Uterus (tissue), 4 donors: Measurements from ENCODE around the gene ABLIM2. TPM values are rescaled to one million over a fixed set of nuclear protein-coding genes. Genes with fewer than 3 reads are reported as not detected.
"Not testable (repeated sequence)": the region's sequence is repeated elsewhere in the genome, so short reads cannot be mapped to it uniquely, and the experiment has no call there.

ENCODE experiments used
- DNase-seq, 2 donors: peaks; one replicate each; pipeline ENCODE4 v3.0.0-alpha.2; 2019 to 2020
- H3K27ac ChIP-seq, 2 donors: fragments of 200-600 bp; sonication (generic); 1 replicate in 1 of 2; 2 replicates in 1 of 2; pipeline ENCODE4 v1.5.1; 2016 to 2018
- H3K27me3 ChIP-seq, 2 donors: fragments of 200-600 bp; sonication (generic); one replicate each; pipeline ENCODE4 v1.5.1; 2018 to 2019; ENCODE audit warnings: control low read depth in 1 of 2
- H3K36me3 ChIP-seq, 2 donors: fragments of 200-600 bp; sonication (generic); one replicate each; pipeline ENCODE4 v1.5.1; 2019; ENCODE audit warnings: control low read depth in 1 of 2
- H3K4me1 ChIP-seq, 2 donors: fragments of 200-600 bp; sonication (generic); one replicate each; pipeline ENCODE4 v1.5.1; 2018 to 2019; ENCODE audit warnings: control low read depth in 1 of 2
- H3K4me3 ChIP-seq, 2 donors: fragments of 200-600 bp; sonication (generic); 1 replicate in 1 of 2; 2 replicates in 1 of 2; pipeline ENCODE4 v1.5.1; 2018 to 2019; ENCODE audit warnings: mild to moderate bottlenecking in 1 of 2
- H3K9me3 ChIP-seq, 2 donors: fragments of 200-600 bp; sonication (generic); one replicate each; pipeline ENCODE4 v1.5.1; 2019; ENCODE audit warnings: control low read depth in 1 of 2
- POLR2A ChIP-seq, 2 donors: fragments of 450-650 bp; IDR thresholded peaks; one replicate each; pipeline ENCODE4 v1.6.1; 2016; ENCODE audit warnings: antibody characterized with exemption in 2 of 2, mild to moderate bottlenecking in 1 of 2, moderate library complexity in 1 of 2
- intact Hi-C: fragments of 100-400 bp; cut with DNase I; formaldehyde crosslinking; loops from one replicate; pipeline ENCODE4 v1.15.1; 2023; ENCODE audit warnings: low total_unique reads
- total RNA-seq, 4 donors: library from RNA; depleted of rRNA in 3 of 4; stranded (reverse); fragments of >200 nt in 3 of 4; gene quantifications; one replicate each; pipeline versions ENCODE4 v1.1.0 to v1.2.4, GENCODE V29; 2014 to 2023
- TF ChIP-seq, protein P1 (sequence below), 4 experiments: fragments of 200-600 bp in 2 of 4; fragments of 450-650 bp in 2 of 4; sonication (generic) in 2 of 4; IDR thresholded peaks; one replicate each; pipeline ENCODE4 v1.5.1; 2016 to 2019; ENCODE audit warnings: antibody characterized with exemption in 4 of 4, mild to moderate bottlenecking in 2 of 4, moderate library complexity in 1 of 4
- donor health status: DM: yes; HTN: yes; CAD: no.

The ABLIM2 gene
- total RNA-seq, 4 donors from 2014 or later = 0.77 to 6.0 (median 1.5) TPM

DNA sequence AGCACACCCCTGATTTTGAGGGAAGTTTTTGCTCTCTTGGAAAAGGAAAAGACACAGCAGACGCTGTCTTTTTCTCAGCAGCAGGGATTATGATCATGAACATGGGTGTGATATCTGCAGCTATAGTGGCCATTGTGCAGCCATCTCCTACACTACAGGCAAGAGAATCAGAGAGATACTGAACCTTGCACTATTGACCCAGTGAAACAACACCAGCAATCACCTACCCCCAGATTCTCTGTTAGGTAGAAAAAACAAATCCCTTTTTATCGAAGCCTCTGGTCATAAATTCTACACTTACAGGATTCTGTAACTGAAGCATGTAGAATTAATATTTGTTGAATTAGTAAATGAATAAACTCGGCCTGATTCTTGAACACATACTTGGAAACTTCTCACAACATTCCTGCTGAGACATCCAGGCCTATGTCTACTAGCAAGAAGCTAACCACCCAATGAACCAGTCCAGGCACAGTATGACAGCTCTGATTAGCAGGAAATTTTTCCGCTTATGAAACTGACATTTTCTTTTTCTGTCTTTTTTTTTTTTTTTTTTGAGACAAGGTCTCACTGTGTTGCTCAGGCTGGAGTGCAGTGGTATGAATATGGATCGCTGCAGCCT is 213.9 kb downstream of the ABLIM2 start:
- H3K4me1 ChIP-seq = no peaks in the 10 kb centered on the region
- H3K4me3 ChIP-seq = no peak overlapping the region
- intact Hi-C loops = no loop called here
- peak in 1 of 2 donors; percentile 3 for DNase-seq
- no peaks in the 10 kb centered on the region for H3K9me3 ChIP-seq
- no peaks in the 10 kb centered on the region for H3K27me3 ChIP-seq
- no peak for TF ChIP-seq POLR2A (IDR thresholded peaks at IDR 0.05)
- TF ChIP-seq, protein P1, sequence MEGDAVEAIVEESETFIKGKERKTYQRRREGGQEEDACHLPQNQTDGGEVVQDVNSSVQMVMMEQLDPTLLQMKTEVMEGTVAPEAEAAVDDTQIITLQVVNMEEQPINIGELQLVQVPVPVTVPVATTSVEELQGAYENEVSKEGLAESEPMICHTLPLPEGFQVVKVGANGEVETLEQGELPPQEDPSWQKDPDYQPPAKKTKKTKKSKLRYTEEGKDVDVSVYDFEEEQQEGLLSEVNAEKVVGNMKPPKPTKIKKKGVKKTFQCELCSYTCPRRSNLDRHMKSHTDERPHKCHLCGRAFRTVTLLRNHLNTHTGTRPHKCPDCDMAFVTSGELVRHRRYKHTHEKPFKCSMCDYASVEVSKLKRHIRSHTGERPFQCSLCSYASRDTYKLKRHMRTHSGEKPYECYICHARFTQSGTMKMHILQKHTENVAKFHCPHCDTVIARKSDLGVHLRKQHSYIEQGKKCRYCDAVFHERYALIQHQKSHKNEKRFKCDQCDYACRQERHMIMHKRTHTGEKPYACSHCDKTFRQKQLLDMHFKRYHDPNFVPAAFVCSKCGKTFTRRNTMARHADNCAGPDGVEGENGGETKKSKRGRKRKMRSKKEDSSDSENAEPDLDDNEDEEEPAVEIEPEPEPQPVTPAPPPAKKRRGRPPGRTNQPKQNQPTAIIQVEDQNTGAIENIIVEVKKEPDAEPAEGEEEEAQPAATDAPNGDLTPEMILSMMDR (IDR thresholded peaks at IDR 0.05) = no peak
- H3K27ac ChIP-seq = no peak overlapping the region
- H3K36me3 ChIP-seq = no peaks in the 10 kb centered on the region

DNA sequence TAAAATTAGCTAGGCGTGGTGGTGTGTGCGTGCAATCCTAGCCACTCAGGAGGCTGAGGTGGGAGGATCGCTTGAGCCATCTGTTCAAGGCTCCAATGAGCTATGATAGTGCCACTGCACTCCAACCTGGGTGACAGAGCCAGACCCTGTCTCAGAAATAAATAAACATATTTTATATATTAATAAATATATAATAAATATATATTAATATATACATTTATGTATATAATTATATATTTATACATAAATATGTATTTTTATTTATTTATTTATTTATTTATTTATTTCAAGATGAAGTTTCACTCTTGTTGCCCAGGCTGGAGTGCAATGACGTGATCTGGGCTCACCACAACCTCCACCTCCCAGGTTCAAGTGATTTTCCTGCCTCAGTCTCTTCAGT is 214.9 kb downstream of the ABLIM2 start:
- H3K4me3 ChIP-seq, H3K36me3 ChIP-seq, intact Hi-C loops, H3K4me1 ChIP-seq, H3K27me3 ChIP-seq, H3K27ac ChIP-seq, H3K9me3 ChIP-seq: not testable (repeated sequence)
- peak in 1 of 2 donors; percentile 1 for DNase-seq

DNA sequence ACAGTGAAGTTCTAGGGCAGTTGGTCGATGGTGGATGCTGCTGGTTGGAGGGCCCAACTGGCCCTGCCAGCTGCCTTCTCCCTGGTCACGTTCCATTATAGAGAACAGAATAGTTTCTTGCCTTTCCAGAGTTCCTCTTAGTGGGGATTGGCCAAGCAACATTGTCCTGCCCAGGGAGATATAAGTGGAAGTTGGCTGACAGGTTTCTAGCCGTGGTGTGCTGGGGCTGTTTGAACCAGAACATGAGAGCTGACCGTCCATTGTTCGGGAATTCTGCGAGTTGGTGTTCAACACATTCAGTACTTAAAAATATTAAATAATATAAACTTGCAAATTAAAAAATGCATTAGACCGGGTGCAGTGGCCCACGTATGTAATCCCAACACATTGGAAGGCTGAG is 215.4 kb downstream of the ABLIM2 start:
- peak in 1 of 2 donors; percentile 8 for DNase-seq
- Histone ChIP-seq H3K36me3 (no peaks in the 10 kb centered on the region), H3K9me3 (no peaks in the 10 kb centered on the region), H3K27me3 (no peaks in the 10 kb centered on the region), H3K4me1 (no peaks in the 10 kb centered on the region), H3K27ac (no peak overlapping the region), H3K4me3 (no peak overlapping the region)
- TF ChIP-seq, protein P1 (IDR thresholded peaks at IDR 0.05) = no peak
- no peak for TF ChIP-seq POLR2A (IDR thresholded peaks at IDR 0.05)
- intact Hi-C loops = no loop called here

DNA sequence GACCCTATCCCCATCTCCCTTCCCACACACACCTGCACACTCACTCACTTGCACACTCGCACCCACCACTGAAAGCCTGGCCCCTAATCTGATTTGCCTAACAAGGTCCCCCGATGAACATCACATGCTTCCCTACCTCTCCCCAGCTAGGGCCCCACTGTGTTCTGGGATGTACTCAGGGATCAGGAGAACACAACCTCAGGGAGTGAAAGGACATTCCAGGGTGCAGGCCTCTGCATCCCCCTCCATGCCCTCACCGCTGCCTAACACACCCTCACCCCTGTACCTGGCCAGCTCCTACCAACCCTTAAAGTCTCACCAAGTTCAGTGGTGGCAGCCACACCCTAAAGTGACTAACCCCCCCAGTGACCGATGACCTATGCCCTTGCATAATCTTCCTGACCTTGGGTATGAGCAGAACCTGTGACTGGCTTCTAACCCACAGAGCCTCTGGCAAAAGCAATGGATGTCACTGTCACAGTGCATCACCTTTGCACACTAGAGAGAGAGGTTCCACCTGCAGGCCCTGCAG is 216.6 kb downstream of the ABLIM2 start:
- no peaks in the 10 kb centered on the region for H3K9me3 ChIP-seq
- intact Hi-C loops = no loop called here
- no peak for TF ChIP-seq POLR2A (IDR thresholded peaks at IDR 0.05)
- TF ChIP-seq, protein P1 (IDR thresholded peaks at IDR 0.05) = no peak
- no peak for DNase-seq
- H3K4me1 ChIP-seq = peaks cover 4 to 5% of the 10 kb centered on the region in 2 donors
- no peak overlapping the region for H3K4me3 ChIP-seq
- H3K27ac ChIP-seq = no peak overlapping the region
- H3K36me3 ChIP-seq = no peaks in the 10 kb centered on the region
- no peaks in the 10 kb centered on the region for H3K27me3 ChIP-seq

DNA sequence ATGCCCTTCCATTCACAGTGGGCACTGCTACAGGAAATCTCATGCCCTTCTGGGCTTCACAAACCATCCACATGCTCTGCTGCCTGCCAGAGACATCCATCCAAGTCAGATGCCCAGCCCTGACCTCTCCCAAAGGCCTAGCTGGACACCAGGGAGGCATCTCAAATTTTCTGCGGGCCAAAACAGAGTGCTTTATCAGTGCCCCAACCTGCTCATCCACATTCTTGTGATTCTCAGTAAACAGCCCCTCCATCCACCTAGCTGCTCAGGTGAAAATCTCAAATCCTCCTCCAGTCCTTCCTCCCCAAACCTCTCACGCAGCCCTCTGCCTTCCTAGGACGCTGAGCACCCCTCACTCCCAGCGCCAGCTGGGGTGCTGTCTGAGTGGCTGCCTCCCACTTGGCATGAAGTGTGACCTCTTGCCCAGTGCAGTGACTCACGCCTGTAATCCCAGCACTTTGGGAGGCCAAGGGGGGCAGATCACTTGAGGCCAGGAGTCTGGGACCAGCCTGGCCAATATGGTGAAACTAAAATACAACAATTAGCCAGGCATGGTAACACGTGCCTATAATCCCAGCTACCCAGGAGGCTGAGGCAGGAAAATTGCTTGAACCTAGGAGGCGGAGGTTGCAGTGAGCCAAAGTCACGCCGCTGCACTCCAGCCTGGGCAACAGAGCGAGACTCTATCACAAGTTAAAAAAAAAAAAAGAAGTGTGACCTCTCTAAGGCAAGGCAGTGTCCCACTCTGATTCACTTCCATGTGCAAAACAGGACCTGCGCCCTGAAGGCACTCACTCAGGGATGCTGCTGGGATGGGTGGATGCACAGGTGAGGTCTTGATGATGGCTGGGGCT is 217.3 kb downstream of the ABLIM2 start:
- peak overlapping the region in 1 of 2 donors; percentile 2 for H3K27ac ChIP-seq
- peak in 1 of 2 donors; percentile 15 for DNase-seq
- no peak overlapping the region for H3K4me3 ChIP-seq
- H3K36me3 ChIP-seq = no peaks in the 10 kb centered on the region
- no peaks in the 10 kb centered on the region for H3K27me3 ChIP-seq
- H3K9me3 ChIP-seq = no peaks in the 10 kb centered on the region
- TF ChIP-seq, protein P1 (IDR thresholded peaks at IDR 0.05) = no peak
- intact Hi-C loops = no loop called here
- H3K4me1 ChIP-seq = peaks cover 4 to 5% of the 10 kb centered on the region in 2 donors
